Activated T-helper 2 cell treated with anti-CD3 and anti-CD28 coated beads, Interferon-gamma antibody, Interleukin-2, Interleukin-4, amounts not matched to agents 10 μg/mL and 5 μg/mL and 100 μg/mL, durations not matched to agents 14 hours and 24 hours and 36 hours (primary cell): ENCODE data around the gene COQ9. TPM values are rescaled to one million over a fixed set of nuclear protein-coding genes. Genes with fewer than 3 reads are reported as not detected.
"Not testable (repeated sequence)": the region's sequence is repeated elsewhere in the genome, so short reads cannot be mapped to it uniquely, and the experiment has no call there.

Source experiments
- DNase-seq: peaks from one replicate; pipeline ENCODE4 v3.0.0; 2021; ENCODE audit warnings: low spot score
- H3K27ac Mint-ChIP-seq: one replicate; pipeline ENCODE4 v1.8.0; 2021; ENCODE audit warnings: mixed read lengths
- H3K27me3 Mint-ChIP-seq: one replicate; pipeline ENCODE4 v1.8.0; 2021; ENCODE audit warnings: low read depth, mixed read lengths
- H3K36me3 Mint-ChIP-seq: one replicate; pipeline ENCODE4 v1.8.0; 2021; ENCODE audit warnings: low read depth, mixed read lengths
- H3K4me1 Mint-ChIP-seq: one replicate; pipeline ENCODE4 v1.8.0; 2021; ENCODE audit warnings: low read depth, mixed read lengths
- H3K4me3 Mint-ChIP-seq: one replicate; pipeline ENCODE4 v1.8.0; 2021; ENCODE audit warnings: low read depth, mild to moderate bottlenecking, moderate library complexity, mixed read lengths
- H3K9me3 Mint-ChIP-seq: one replicate; pipeline ENCODE4 v1.8.0; 2021; ENCODE audit warnings: mixed read lengths
- intact Hi-C: fragments of 100-400 bp; cut with micrococcal nuclease; formaldehyde crosslinking; loops from one replicate; pipeline ENCODE4 v1.15.1; 2023
- total RNA-seq: library from RNA; stranded (reverse); gene quantifications from 2 replicates; pipeline ENCODE4 v1.2.3, GENCODE V29; 2022

COQ9 gene
- total RNA-seq, 1 donor from 2014 or later = 47.4 TPM

DNA sequence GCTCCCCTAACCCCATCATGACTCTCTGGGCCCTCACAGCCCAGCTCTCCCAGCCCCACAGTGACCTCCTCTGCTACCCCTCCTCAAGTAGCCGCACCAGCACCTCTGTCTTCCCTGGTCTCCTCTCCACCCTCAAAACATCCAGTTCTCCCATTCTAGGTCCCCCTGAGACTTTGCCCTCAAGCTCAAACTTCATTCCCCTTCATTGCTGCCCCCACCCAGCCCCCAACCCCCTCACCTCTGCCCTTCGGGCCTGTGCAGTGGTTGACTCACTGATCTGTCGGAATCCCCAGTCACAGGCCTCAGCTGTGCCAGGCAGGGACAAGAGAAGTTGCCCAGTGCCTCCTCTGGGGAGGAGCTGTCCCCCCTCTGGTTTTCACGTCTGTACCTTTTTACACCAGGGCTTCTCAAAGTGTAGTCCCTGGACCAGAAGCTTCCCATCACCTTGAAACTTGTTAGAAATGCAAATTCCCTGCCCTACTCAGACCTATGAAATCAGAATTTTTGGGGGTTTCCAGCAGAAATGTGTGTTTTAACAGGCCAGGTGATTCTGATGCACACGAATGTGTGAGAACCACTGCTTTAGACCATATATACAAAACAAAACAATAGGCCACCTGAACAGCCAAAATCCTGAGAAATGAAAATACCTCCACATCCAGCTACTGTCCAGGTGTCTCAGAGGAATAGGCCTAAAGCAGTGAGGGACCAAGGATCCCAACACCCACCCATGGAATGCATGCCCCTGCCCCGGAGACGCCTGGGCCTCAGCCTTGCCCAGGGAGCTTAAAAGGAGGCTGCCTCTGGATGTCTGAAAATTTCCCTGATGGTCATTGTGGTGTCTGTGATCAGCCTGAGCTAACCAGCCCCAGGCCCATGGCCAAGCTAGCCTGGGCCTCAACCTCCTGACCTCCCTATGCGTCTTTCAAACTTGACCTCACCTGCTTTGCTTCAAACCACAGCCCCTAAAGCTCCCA lies 39.9 kb downstream of the COQ9 start:
- Mint-ChIP-seq H3K27me3 (peaks cover 15% of the 10 kb centered on the region), H3K4me3 (peak overlapping the region; percentile 64), H3K9me3 (no peaks in the 10 kb centered on the region), H3K36me3 (no peaks in the 10 kb centered on the region), H3K27ac (no peak overlapping the region), H3K4me1 (peaks cover 8% of the 10 kb centered on the region)
- intact Hi-C loops = loop anchor here (1.0 kb wide), 2 partner anchors 11 to 50 kb away; no protein-coding TSS in a partner anchor
- DNase-seq = no peak

DNA sequence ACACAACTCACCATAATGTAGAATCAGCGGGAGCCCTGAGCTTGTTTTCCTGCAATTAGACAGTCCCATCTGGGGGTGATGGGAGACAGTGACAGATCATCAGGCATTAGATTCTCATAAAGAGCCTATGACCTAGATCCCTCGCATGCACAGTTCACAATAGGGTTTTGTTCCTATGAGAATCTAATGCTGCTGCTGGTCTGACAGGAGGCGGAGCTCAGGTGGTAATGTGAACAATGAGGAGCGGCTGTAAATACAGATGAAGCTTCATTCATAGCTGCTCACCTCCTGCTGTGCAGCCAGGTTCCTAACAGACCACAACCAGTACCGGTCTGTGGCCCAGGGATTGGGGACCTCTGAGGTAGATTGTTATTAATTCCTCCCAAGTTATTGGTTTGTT lies 42.0 kb downstream of the COQ9 start:
- Mint-ChIP-seq H3K36me3 (no peaks in the 10 kb centered on the region), H3K27ac (no peak overlapping the region), H3K4me3 (no peak overlapping the region), H3K9me3 (no peaks in the 10 kb centered on the region), H3K27me3 (peaks cover 16% of the 10 kb centered on the region), H3K4me1 (peaks cover 8% of the 10 kb centered on the region)
- intact Hi-C loops = no loop called here
- no peak for DNase-seq

- Mint-ChIP-seq H3K4me3 (no peak overlapping the region), H3K4me1 (no peaks in the 10 kb centered on the region), H3K27me3 (peaks cover 12% of the 10 kb centered on the region), H3K27ac (no peak overlapping the region), H3K9me3 (no peaks in the 10 kb centered on the region), H3K36me3 (no peaks in the 10 kb centered on the region)
- intact Hi-C loops = no loop called here
- DNase-seq = no peak
Measured at GRCh38 chr16:57493767-57494166, 46.5 kb downstream of the COQ9 start.

GRCh38 chr16:57497121-57497520 lies 49.8 kb downstream of the COQ9 start:
- Mint-ChIP-seq H3K9me3 (no peaks in the 10 kb centered on the region), H3K27ac (no peak overlapping the region), H3K27me3 (peaks cover 5% of the 10 kb centered on the region), H3K36me3 (no peaks in the 10 kb centered on the region), H3K4me3 (no peak overlapping the region), H3K4me1 (peaks cover 11% of the 10 kb centered on the region)
- no peak for DNase-seq
- intact Hi-C loops = no loop called here

DNA sequence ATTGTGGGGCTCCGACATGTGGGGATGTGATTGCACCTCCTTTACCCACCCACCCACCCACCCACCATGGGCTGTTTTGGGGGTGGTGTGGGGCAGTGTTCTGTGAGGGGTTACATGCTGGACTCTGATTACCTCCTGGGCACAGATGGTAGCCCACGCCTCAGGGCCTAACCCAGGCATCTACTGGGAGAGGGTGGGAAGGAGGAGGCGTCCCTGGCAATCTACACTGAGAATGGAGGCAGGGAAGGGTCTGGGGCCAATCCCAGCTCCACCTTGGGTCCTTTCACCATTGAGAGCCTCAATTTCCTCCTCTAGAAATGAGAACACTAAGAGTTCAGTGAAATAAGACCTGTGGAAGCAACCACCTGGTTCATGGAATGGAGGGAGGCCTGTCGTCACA lies 50.8 kb downstream of the COQ9 start:
- intact Hi-C loops = no loop called here
- no peaks in the 10 kb centered on the region for H3K36me3 Mint-ChIP-seq
- no peak overlapping the region for H3K4me3 Mint-ChIP-seq
- no peak overlapping the region for H3K27ac Mint-ChIP-seq
- H3K9me3 Mint-ChIP-seq = no peaks in the 10 kb centered on the region
- H3K27me3 Mint-ChIP-seq = peaks cover 5% of the 10 kb centered on the region
- DNase-seq = no peak
- H3K4me1 Mint-ChIP-seq = peaks cover 11% of the 10 kb centered on the region

DNA sequence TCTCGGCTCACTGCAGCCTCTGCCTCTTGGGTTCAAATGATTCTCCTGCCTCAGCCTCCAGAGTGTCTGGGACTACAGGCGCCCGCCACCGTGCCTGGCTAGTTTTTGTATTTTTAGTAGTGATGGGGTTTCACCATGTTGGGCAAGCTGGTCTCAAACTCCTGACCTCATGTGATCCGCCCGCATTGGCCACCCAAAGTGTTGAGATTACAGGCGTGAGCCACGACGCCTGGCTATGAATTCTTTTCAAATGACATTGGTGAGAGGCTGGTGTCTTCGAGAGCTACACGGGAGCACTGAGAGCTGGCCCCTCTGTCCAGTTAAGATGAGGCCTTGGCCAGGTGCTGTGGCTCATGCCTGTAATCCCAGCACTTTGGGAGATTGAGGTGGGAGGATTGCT lies 52.7 kb downstream of the COQ9 start:
- peaks cover 11% of the 10 kb centered on the region for H3K4me1 Mint-ChIP-seq
- H3K9me3 Mint-ChIP-seq, H3K27me3 Mint-ChIP-seq, H3K27ac Mint-ChIP-seq, intact Hi-C loops, DNase-seq, H3K36me3 Mint-ChIP-seq, H3K4me3 Mint-ChIP-seq: not testable (repeated sequence)

GRCh38 chr16:57500578-57501111 lies 53.4 kb downstream of the COQ9 start:
- Mint-ChIP-seq H3K36me3 (no peaks in the 10 kb centered on the region), H3K27me3 (no peaks in the 10 kb centered on the region), H3K27ac (no peak overlapping the region), H3K4me3 (no peak overlapping the region), H3K9me3 (no peaks in the 10 kb centered on the region), H3K4me1 (peaks cover 11% of the 10 kb centered on the region)
- intact Hi-C loops = no loop called here
- DNase-seq = no peak

GRCh38 chr16:57501492-57501891 lies 54.2 kb downstream of the COQ9 start:
- Mint-ChIP-seq H3K4me3 (no peak overlapping the region), H3K9me3 (no peaks in the 10 kb centered on the region), H3K27ac (no peak overlapping the region), H3K36me3 (no peaks in the 10 kb centered on the region), H3K4me1 (peaks cover 11% of the 10 kb centered on the region), H3K27me3 (no peaks in the 10 kb centered on the region)
- no peak for DNase-seq
- intact Hi-C loops = no loop called here

GRCh38 chr16:57502048-57502775 lies 54.9 kb downstream of the COQ9 start:
- no peak overlapping the region for H3K27ac Mint-ChIP-seq
- H3K4me3 Mint-ChIP-seq = no peak overlapping the region
- no peaks in the 10 kb centered on the region for H3K27me3 Mint-ChIP-seq

DNA sequence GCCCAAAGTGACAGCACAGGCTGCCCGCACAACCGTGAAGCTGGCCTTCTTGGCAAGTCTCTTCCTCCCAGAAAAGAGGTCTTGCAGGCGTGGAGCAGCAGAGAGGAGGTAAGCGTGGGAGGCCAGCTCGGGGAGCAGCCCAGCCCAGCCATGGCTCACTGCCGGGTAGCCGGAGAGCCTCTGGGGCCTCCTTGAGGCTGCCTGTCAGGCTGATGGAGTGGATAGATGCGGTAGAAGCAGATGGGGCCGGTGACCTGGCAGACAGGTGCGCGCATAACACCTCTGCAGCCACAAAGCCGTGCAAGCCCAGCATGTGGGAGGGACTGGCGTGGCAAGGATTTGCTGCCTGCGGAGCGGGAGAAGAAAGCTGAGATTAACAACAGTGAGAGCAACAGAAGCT lies 56.1 kb downstream of the COQ9 start:
- Mint-ChIP-seq H3K9me3 (no peaks in the 10 kb centered on the region), H3K4me3 (no peak overlapping the region), H3K36me3 (no peaks in the 10 kb centered on the region), H3K4me1 (peaks cover 11% of the 10 kb centered on the region), H3K27me3 (no peaks in the 10 kb centered on the region), H3K27ac (no peak overlapping the region)
- intact Hi-C loops = no loop called here
- DNase-seq = no peak

More at GRCh38 chr16:57502048-57502775, 54.9 kb downstream of the COQ9 start:
- Mint-ChIP-seq H3K9me3 (no peaks in the 10 kb centered on the region), H3K36me3 (no peaks in the 10 kb centered on the region), H3K4me1 (peaks cover 11% of the 10 kb centered on the region)
- intact Hi-C loops = no loop called here
- no peak for DNase-seq

DNA sequence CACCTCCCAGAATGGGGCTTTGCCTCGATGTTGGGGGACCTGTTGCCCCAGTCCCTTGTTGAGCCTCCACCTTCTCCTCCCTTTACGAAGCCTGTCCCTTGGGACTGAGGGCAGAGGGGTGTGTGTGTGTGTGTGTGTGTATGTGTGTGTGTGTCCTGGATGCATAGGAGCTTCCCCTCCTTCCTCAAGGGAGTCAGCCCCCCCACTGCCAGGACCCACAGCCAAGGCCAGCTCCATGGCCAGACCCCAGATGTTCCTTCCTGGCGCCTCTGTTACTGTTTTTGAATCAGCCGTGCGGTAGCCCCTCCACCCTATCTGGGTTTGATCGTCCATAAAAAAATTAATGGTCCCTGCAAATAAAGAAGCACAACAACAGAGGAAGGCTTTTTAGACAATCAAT lies 56.7 kb downstream of the COQ9 start:
- no peak for DNase-seq

DNA sequence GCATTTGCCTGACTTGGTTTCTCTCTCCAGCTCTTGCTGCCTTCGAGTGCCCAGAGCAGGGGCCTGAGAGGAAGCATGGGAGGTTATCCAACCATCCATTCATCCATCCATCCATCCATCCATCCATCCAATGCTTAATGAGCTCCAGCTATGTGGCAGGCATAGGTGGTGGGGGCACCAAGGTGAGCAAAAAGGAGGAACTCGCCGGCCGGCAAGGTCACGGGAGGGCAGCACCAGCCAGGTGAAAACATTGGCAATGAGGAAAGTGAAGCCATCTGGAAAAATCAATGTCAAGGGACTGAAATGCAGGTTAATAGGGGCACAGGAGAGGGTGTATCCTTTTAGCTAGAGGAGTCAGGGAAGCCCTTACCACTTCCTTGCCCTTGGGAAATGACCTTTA lies 57.2 kb downstream of the COQ9 start:
- peaks cover 11% of the 10 kb centered on the region for H3K4me1 Mint-ChIP-seq
- no peaks in the 10 kb centered on the region for H3K9me3 Mint-ChIP-seq
- H3K27me3 Mint-ChIP-seq = no peaks in the 10 kb centered on the region
- intact Hi-C loops = no loop called here
- DNase-seq = no peak
- H3K4me3 Mint-ChIP-seq = no peak overlapping the region
- no peak overlapping the region for H3K27ac Mint-ChIP-seq
- H3K36me3 Mint-ChIP-seq = no peaks in the 10 kb centered on the region

More for the DNA sequence above, 56.7 kb downstream of the COQ9 start:
- intact Hi-C loops = no loop called here
- Mint-ChIP-seq H3K36me3 (no peaks in the 10 kb centered on the region), H3K9me3 (no peaks in the 10 kb centered on the region), H3K27me3 (no peaks in the 10 kb centered on the region), H3K4me1 (peaks cover 11% of the 10 kb centered on the region), H3K4me3 (no peak overlapping the region), H3K27ac (no peak overlapping the region)

DNA sequence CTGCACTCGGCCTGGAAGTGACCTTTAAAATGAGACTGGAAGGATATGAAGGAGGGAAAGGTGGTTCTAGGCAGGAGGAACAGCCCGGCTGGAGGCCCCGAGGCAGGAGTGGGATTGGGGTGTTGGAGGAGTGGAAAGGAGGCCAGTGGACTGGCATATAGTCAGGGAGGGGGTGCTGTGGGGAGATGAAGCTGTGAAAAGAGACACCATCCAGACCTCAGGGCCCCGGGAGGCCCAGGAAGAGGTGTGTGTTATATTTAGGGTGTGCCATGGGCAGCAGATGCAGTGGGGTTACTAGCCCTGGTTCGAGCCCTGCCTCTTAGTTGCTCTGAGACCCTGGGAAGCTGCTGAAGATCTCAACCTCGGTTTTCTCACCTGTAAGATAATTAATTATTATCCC lies 57.9 kb downstream of the COQ9 start:
- Mint-ChIP-seq H3K9me3 (no peaks in the 10 kb centered on the region), H3K36me3 (no peaks in the 10 kb centered on the region), H3K27ac (no peak overlapping the region), H3K4me1 (peaks cover 11% of the 10 kb centered on the region), H3K4me3 (no peak overlapping the region), H3K27me3 (no peaks in the 10 kb centered on the region)
- no peak for DNase-seq
- intact Hi-C loops = no loop called here
